CD4-positive, alpha-beta memory T cell (primary cell): ENCODE results near the gene CYTH1. TPM values are rescaled to one million over a fixed set of nuclear protein-coding genes. Genes with fewer than 3 reads are reported as not detected.

Experiments
- CTCF ChIA-PET: fragments of 350-600 bp; sonication (Branson Sonifier 250); formaldehyde crosslinking; loops from one replicate; lab custom pipeline; 2021; ENCODE audit warnings: inconsistent platforms; ENCODE audit not compliant: partially characterized antibody; lab: Charles Lee
- POLR2A ChIA-PET: fragments of 350-600 bp; sonication (Branson Sonifier 250); formaldehyde crosslinking; loops from one replicate; lab custom pipeline; 2021; ENCODE audit not compliant: partially characterized antibody; lab: Charles Lee
- DNase-seq, 5 donors: peaks; one replicate each; pipeline versions ENCODE4 v3.0.0 to v3.0.0-alpha.2; 2020 to 2022; ENCODE audit warnings: mixed read lengths in 1 of 5
- H3K27ac ChIP-seq: one replicate; pipeline ENCODE4 v1.7.0; 2013; ENCODE audit warnings: low read depth, low read length
- H3K27me3 ChIP-seq: 2 replicates; pipeline ENCODE4 v1.7.0; 2013; ENCODE audit warnings: mild to moderate bottlenecking, low read length, moderate library complexity; ENCODE audit not compliant: insufficient read depth
- H3K36me3 ChIP-seq: 2 replicates; pipeline ENCODE4 v1.7.0; 2013; ENCODE audit warnings: mild to moderate bottlenecking, low read length, moderate library complexity; ENCODE audit not compliant: insufficient read depth
- H3K4me1 ChIP-seq: 2 replicates; pipeline ENCODE4 v1.7.0; 2013; ENCODE audit warnings: mild to moderate bottlenecking, low read length, moderate library complexity; ENCODE audit not compliant: insufficient read depth
- H3K4me3 ChIP-seq, 2 donors: one replicate each; pipeline ENCODE4 v1.7.0; 2013; ENCODE audit warnings: low read length in 2 of 2, mild to moderate bottlenecking in 1 of 2
- H3K9me3 ChIP-seq, 2 donors: one replicate each; pipeline ENCODE4 v1.7.0; 2013; ENCODE audit warnings: low read length in 2 of 2, control low read depth in 1 of 2; ENCODE audit not compliant: control insufficient read depth in 1 of 2
- H3K27ac Mint-ChIP-seq, 7 donors: one replicate each; pipeline ENCODE4 v1.8.0; 2020 to 2021; ENCODE audit warnings: mixed read lengths in 7 of 7, mild to moderate bottlenecking in 6 of 7, inconsistent platforms in 3 of 7, moderate library complexity in 3 of 7
- H3K27me3 Mint-ChIP-seq, 2 donors: one replicate each; pipeline ENCODE4 v1.8.0; 2020 to 2021; ENCODE audit warnings: mixed read lengths in 2 of 2
- H3K36me3 Mint-ChIP-seq, 2 donors: one replicate each; pipeline ENCODE4 v1.8.0; 2020 to 2021; ENCODE audit warnings: mixed read lengths in 2 of 2, inconsistent platforms in 1 of 2, mild to moderate bottlenecking in 1 of 2
- H3K4me1 Mint-ChIP-seq, 4 donors: one replicate each; pipeline ENCODE4 v1.8.0; 2020 to 2021; ENCODE audit warnings: mixed read lengths in 4 of 4, mild to moderate bottlenecking in 1 of 4
- H3K4me3 Mint-ChIP-seq, 8 donors: one replicate each; pipeline ENCODE4 v1.8.0; 2020 to 2021; ENCODE audit warnings: mixed read lengths in 8 of 8, mild to moderate bottlenecking in 7 of 8, moderate library complexity in 6 of 8, inconsistent platforms in 3 of 8
- H3K9me3 Mint-ChIP-seq, 8 donors: one replicate each; pipeline ENCODE4 v1.8.0; 2020 to 2021; ENCODE audit warnings: mixed read lengths in 8 of 8, mild to moderate bottlenecking in 5 of 8, inconsistent platforms in 3 of 8, moderate library complexity in 1 of 8
- intact Hi-C: fragments of 100-400 bp; cut with micrococcal nuclease; formaldehyde crosslinking; loops from one replicate; pipeline ENCODE4 v1.15.1; 2023
- polyA plus RNA-seq, 2 donors: library from polyadenylated mRNA; unstranded; fragments of 300-500 nt; fragmentation: Illumina TruSeq; gene quantifications; one replicate each; pipeline ENCODE4 v1.2.3, GENCODE V29; 2021
- total RNA-seq, 2 experiments: library from RNA; stranded (reverse); gene quantifications; one replicate each; pipeline ENCODE4 v1.2.3, GENCODE V29; 2021

Gene CYTH1
- total and polyA plus RNA-seq, 4 experiments from 2014 or later: 271 to 390 (median 375) TPM

GRCh38 chr17:78670850-78671725 is 111.0 kb downstream of the CYTH1 start:
- CTCF ChIA-PET: no interaction called here
- Mint-ChIP-seq H3K4me3 (peak overlapping the region in 3 of 8 donors; percentile 44 to 59 (median 54)), H3K4me1 (peaks cover 25 to 45% (median 35%) of the 10 kb centered on the region in 4 donors), H3K36me3 (peaks cover 41 to 72% of the 10 kb centered on the region in 2 donors), H3K27ac (peak overlapping the region in 5 of 7 donors; percentile 72 to 90 (median 82)), H3K9me3 (peaks cover 0 to 24% (median 0%) of the 10 kb centered on the region in 8 donors), H3K27me3 (no peaks in the 10 kb centered on the region)
- peak in 1 of 5 donors; percentile 28 for DNase-seq
- H3K9me3 ChIP-seq: no peaks in the 10 kb centered on the region
- no peak overlapping the region for H3K27ac ChIP-seq
- intact Hi-C loops: no loop called here
- no peak overlapping the region for H3K4me3 ChIP-seq
- H3K36me3 ChIP-seq: peaks cover 36% of the 10 kb centered on the region
- peaks cover 21% of the 10 kb centered on the region for H3K4me1 ChIP-seq
- POLR2A ChIA-PET: no interaction called here
- H3K27me3 ChIP-seq: no peaks in the 10 kb centered on the region

- Mint-ChIP-seq H3K27ac (peak overlapping the region in 4 of 7 donors; percentile 48 to 90 (median 83)), H3K4me3 (peak overlapping the region in 4 of 8 donors; percentile 21 to 40 (median 30)), H3K27me3 (no peaks in the 10 kb centered on the region), H3K9me3 (peaks cover 0 to 20% (median 0%) of the 10 kb centered on the region in 8 donors), H3K4me1 (peaks cover 33 to 56% (median 45%) of the 10 kb centered on the region in 4 donors), H3K36me3 (peaks cover 31 to 64% of the 10 kb centered on the region in 2 donors)
- H3K4me1 ChIP-seq: peaks cover 32% of the 10 kb centered on the region
- H3K36me3 ChIP-seq: peaks cover 26% of the 10 kb centered on the region
- no peak overlapping the region for H3K4me3 ChIP-seq
- DNase-seq: no peak
- CTCF ChIA-PET: no interaction called here
- intact Hi-C loops: no loop called here
- no peak overlapping the region for H3K27ac ChIP-seq
- POLR2A ChIA-PET: interaction anchor here (0.6 to 1.3 kb wide), 2 partner anchors 8 to 120 kb away, joined by 3 to 4 read pairs; no protein-coding TSS in a partner anchor
- no peaks in the 10 kb centered on the region for H3K27me3 ChIP-seq
- no peaks in the 10 kb centered on the region for H3K9me3 ChIP-seq
Observed at GRCh38 chr17:78669975-78670518, 112.0 kb downstream of the CYTH1 start.

GRCh38 chr17:78669256-78669974 is 112.7 kb downstream of the CYTH1 start:
- intact Hi-C loops: no loop called here
- no peak overlapping the region for H3K4me3 ChIP-seq
- POLR2A ChIA-PET: interaction anchor here (0.6 to 1.3 kb wide), 2 partner anchors 9 to 120 kb away, joined by 3 to 4 read pairs; no protein-coding TSS in a partner anchor
- no peak for DNase-seq
- H3K4me1 ChIP-seq: peaks cover 35% of the 10 kb centered on the region
- peaks cover 35 to 62% (median 48%) of the 10 kb centered on the region in 4 donors for H3K4me1 Mint-ChIP-seq
- H3K36me3 ChIP-seq: peaks cover 20% of the 10 kb centered on the region
- H3K9me3 ChIP-seq: no peaks in the 10 kb centered on the region
- peaks cover 0 to 21% (median 0%) of the 10 kb centered on the region in 8 donors for H3K9me3 Mint-ChIP-seq
- peaks cover 28 to 60% of the 10 kb centered on the region in 2 donors for H3K36me3 Mint-ChIP-seq
- no peak overlapping the region for H3K27ac ChIP-seq
- peak overlapping the region in 6 of 8 donors; percentile 21 to 55 (median 27) for H3K4me3 Mint-ChIP-seq
- no peaks in the 10 kb centered on the region for H3K27me3 Mint-ChIP-seq
- H3K27me3 ChIP-seq: no peaks in the 10 kb centered on the region
- CTCF ChIA-PET: interaction anchor here (1.2 kb wide), 1 partner anchor 40 kb away, joined by 3 read pairs; no protein-coding TSS in a partner anchor
- H3K27ac Mint-ChIP-seq: peak overlapping the region in 6 of 7 donors; percentile 61 to 93 (median 82)

GRCh38 chr17:78668847-78669246 is 113.2 kb downstream of the CYTH1 start:
- intact Hi-C loops: no loop called here
- Mint-ChIP-seq H3K27ac (peak overlapping the region in 6 of 7 donors; percentile 61 to 90 (median 80)), H3K27me3 (no peaks in the 10 kb centered on the region), H3K36me3 (peaks cover 27 to 54% of the 10 kb centered on the region in 2 donors), H3K9me3 (peaks cover 0 to 23% (median 0%) of the 10 kb centered on the region in 8 donors), H3K4me1 (peaks cover 35 to 62% (median 48%) of the 10 kb centered on the region in 4 donors), H3K4me3 (peak overlapping the region in 3 of 8 donors; percentile 5 to 55 (median 33))
- Histone ChIP-seq H3K4me1 (peaks cover 35% of the 10 kb centered on the region), H3K27me3 (no peaks in the 10 kb centered on the region), H3K27ac (no peak overlapping the region), H3K36me3 (peaks cover 14% of the 10 kb centered on the region), H3K9me3 (no peaks in the 10 kb centered on the region), H3K4me3 (no peak overlapping the region)
- ChIA-PET POLR2A (no interaction called here), CTCF (interaction anchor here (1.2 kb wide), 1 partner anchor 41 kb away, joined by 3 read pairs; no protein-coding TSS in a partner anchor)
- no peak for DNase-seq

- Mint-ChIP-seq H3K4me3 (peak overlapping the region in 4 of 8 donors; percentile 10 to 65 (median 32)), H3K9me3 (peaks cover 0 to 22% (median 0%) of the 10 kb centered on the region in 8 donors), H3K4me1 (peaks cover 33 to 62% (median 49%) of the 10 kb centered on the region in 4 donors), H3K36me3 (peaks cover 19 to 46% of the 10 kb centered on the region in 2 donors), H3K27ac (peak overlapping the region in 6 of 7 donors; percentile 45 to 90 (median 80)), H3K27me3 (no peaks in the 10 kb centered on the region)
- Histone ChIP-seq H3K27ac (no peak overlapping the region), H3K9me3 (no peaks in the 10 kb centered on the region), H3K4me3 (no peak overlapping the region), H3K27me3 (no peaks in the 10 kb centered on the region), H3K36me3 (peaks cover 5% of the 10 kb centered on the region), H3K4me1 (peaks cover 35% of the 10 kb centered on the region)
- DNase-seq: no peak
- intact Hi-C loops: no loop called here
- CTCF ChIA-PET: interaction anchor here (1.2 kb wide), 1 partner anchor 42 kb away, joined by 3 read pairs; no protein-coding TSS in a partner anchor
- POLR2A ChIA-PET: no interaction called here
Observed at GRCh38 chr17:78667741-78668640, 114.1 kb downstream of the CYTH1 start.

- Mint-ChIP-seq H3K27me3 (no peaks in the 10 kb centered on the region), H3K4me3 (peak overlapping the region in 6 of 8 donors; percentile 33 to 86 (median 66)), H3K27ac (peak overlapping the region; percentile 57 to 93 (median 84)), H3K4me1 (peaks cover 33 to 62% (median 49%) of the 10 kb centered on the region in 4 donors), H3K9me3 (peaks cover 0 to 22% (median 0%) of the 10 kb centered on the region in 8 donors), H3K36me3 (peaks cover 13 to 37% of the 10 kb centered on the region in 2 donors)
- intact Hi-C loops: no loop called here
- no peak for DNase-seq
- POLR2A ChIA-PET: interaction anchor here (0.7 to 1.6 kb wide), 2 partner anchors 41 to 1498 kb away, joined by 3 to 5 read pairs; no protein-coding TSS in a partner anchor
- Histone ChIP-seq H3K27me3 (no peaks in the 10 kb centered on the region), H3K9me3 (no peaks in the 10 kb centered on the region), H3K27ac (no peak overlapping the region), H3K4me3 (no peak overlapping the region), H3K36me3 (no peaks in the 10 kb centered on the region), H3K4me1 (peaks cover 35% of the 10 kb centered on the region)
- CTCF ChIA-PET: interaction anchor here (0.6 to 2.0 kb wide), 5 partner anchors 10 to 378 kb away, joined by 3 to 5 read pairs (median 4); no protein-coding TSS in a partner anchor
Observed at GRCh38 chr17:78667091-78667490, 115.0 kb downstream of the CYTH1 start.
